Retinal pigment epithelial cell (primary cell): Measurements from ENCODE around the gene GALNT17.

Experiments used
- DNase-seq: peaks from one replicate; pipeline ENCODE4 v3.0.0-alpha.2; 2010; ENCODE audit warnings: low read depth
- H3K4me3 ChIP-seq: 2 replicates; pipeline ENCODE4 v1.5.1; 2011; ENCODE audit warnings: mild to moderate bottlenecking, low read length, control low read depth, moderate library complexity
- TF ChIP-seq, protein P1 (sequence below): conservative IDR thresholded peaks from 2 replicates; pipeline ENCODE4 v1.5.1; 2011; ENCODE audit warnings: low read depth, low read length, control low read depth, inconsistent platforms

GALNT17 gene

DNA sequence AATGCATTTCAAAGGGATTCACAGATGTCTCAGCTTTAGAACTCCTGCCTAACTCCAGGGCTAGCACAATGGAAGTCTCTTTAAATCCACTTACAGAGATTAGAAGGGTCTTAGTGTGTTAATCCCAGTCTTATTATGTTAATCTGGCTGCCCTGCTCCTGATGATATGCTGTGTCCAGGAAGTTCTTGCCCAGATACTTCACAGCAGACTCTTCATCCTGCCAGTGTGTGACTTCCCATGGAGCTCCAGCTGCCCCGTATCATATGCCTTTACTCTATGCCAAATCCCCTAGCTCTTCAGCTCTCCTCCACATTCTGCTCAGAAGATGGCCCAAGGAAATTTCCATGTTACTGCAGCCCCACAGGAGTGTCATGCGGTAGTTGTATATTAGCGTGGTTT is 533.8 kb downstream of the GALNT17 start:
- no peak for DNase-seq
- TF ChIP-seq, protein P1, sequence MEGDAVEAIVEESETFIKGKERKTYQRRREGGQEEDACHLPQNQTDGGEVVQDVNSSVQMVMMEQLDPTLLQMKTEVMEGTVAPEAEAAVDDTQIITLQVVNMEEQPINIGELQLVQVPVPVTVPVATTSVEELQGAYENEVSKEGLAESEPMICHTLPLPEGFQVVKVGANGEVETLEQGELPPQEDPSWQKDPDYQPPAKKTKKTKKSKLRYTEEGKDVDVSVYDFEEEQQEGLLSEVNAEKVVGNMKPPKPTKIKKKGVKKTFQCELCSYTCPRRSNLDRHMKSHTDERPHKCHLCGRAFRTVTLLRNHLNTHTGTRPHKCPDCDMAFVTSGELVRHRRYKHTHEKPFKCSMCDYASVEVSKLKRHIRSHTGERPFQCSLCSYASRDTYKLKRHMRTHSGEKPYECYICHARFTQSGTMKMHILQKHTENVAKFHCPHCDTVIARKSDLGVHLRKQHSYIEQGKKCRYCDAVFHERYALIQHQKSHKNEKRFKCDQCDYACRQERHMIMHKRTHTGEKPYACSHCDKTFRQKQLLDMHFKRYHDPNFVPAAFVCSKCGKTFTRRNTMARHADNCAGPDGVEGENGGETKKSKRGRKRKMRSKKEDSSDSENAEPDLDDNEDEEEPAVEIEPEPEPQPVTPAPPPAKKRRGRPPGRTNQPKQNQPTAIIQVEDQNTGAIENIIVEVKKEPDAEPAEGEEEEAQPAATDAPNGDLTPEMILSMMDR: no peak
- H3K4me3 ChIP-seq: no peak overlapping the region

DNA sequence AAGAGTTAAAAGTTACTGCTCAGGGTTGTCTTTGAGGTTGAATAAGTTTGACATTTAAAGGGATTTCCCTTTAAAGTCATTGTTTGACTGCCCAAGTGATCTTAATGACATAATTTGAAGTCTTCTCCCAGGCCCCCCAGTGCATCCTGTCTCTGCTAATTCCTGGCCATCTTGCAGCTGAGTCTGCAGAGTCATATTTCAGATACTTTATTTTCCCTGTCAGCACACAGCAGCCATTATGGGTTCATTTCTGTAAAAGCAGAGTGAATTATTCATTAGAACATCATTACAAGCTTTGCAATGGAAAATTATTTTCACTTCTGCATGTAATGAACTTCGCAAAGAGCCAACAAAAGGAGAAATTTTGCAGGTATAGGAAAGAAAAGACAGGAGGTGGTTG is 536.6 kb downstream of the GALNT17 start:
- H3K4me3 ChIP-seq: no peak overlapping the region
- no peak for DNase-seq
- TF ChIP-seq, protein P1: no peak

DNA sequence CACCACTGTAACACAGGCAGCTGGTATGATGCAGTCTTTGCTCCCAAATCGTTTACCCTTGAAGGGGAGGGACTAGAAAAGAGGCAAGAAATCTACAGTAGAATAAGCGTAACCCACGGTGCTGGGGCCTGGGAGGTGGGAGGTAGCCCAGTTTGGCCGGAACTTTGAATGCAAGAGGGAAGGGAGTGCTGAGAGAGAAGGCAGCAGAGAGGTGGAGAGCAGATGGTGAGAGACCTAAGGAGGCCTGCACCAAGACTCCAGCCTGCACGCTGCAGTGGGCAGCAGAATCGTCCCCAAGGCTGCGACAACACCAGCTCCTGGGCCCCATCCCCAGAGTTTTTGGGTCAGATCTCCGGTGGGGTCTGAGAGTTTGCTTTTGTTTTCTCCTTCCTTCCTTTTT is 547.5 kb downstream of the GALNT17 start:
- TF ChIP-seq, protein P1: no peak
- DNase-seq: no peak

DNA sequence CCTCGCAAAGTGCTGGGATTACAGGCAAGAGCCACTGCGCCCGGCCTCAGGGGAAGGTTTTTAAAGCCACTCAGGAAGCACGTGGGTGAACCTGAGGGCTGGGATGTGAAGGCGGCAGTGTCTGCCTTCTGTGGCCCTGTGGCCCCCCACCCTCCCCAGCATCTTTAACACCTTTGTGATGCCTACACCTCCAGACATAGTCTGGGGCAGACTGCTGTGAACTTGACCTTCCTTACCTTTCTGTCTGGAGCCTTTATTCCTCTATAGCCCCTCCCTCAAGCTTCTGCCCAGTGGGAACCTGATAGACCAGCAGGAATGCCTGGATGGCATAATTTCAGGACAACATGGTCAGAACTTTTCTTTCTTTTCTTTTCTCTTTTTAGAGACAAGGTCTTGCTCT is 550.2 kb downstream of the GALNT17 start:
- H3K4me3 ChIP-seq: no peak overlapping the region
- no peak for DNase-seq
- TF ChIP-seq, protein P1: no peak

More for the DNA sequence above, 547.5 kb downstream of the GALNT17 start:
- no peak overlapping the region for H3K4me3 ChIP-seq

DNA sequence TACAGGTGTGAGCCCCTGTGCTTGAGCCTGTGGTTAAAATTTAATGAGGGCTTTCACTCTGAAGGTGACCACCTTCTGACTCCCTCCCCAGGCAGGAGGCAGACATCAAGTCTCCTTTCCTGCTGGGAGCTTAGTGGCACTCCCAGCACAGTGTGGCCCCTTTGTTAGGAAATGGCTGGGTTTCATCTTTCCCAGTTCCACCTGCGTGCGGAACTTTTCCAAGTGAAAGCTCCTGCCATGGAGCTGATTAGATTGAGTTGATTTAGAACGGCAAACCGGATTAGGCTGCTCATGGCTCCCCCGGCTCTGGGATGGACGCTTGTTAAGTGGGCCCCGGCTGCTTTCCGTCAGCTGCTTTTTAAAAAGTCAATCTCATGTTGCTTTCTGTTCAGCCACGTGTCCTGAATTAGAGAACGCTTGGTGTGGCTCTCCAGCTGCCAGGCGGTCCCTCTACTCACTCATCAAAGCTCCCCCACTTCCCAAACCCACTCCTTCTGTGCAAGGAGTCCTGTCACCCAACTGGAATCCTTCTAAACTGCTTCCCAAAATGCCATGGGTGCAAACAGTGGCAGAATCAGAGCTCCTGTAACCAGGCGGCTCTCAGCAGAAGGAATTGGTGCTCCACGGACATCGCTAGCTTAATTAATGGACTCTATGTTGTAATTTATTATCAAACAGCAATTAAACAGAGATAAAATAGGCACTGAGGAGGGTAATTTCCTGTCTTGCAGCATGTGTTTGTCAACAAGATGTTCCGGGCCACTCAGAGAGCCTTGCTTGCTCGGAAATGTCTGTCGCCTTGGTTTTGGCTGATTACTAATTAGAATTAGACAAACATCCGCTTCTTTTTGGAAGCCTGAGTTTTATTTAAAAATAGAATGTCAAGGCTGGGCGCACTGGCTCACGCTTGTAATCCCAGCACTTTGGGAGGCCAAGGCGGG is 551.2 kb downstream of the GALNT17 start:
- DNase-seq: no peak
- TF ChIP-seq, protein P1: no peak
- H3K4me3 ChIP-seq: no peak overlapping the region

DNA sequence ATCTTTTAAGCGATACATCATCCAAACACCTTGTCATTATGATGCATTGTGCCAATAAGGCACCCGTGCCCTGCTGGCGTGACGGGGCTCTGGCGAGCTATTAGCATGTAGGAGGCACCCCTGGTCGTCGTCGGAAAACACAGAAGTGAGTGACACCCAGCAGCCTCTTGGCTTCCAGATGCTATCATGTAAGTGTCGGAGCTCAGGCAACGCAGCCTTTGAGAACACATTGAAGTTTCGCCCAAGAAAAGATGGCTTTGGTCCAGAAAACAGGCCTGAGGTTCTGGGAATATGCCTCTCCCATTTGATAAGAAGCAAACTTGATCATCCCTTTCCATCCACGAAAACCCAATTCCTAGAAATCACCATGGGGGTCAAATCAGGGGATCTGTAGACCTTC is 555.3 kb downstream of the GALNT17 start:
- H3K4me3 ChIP-seq: no peak overlapping the region

More for the DNA sequence above, 555.3 kb downstream of the GALNT17 start:
- TF ChIP-seq, protein P1: no peak
- DNase-seq: no peak
